Measurements from ENCODE around the gene RPS21. TPM values are rescaled to one million over a fixed set of nuclear protein-coding genes. Genes with fewer than 3 reads are reported as not detected.

The RPS21 gene
- total and polyA plus RNA-seq, 4 donors = 350 to 705 (median 672) TPM

DNA sequence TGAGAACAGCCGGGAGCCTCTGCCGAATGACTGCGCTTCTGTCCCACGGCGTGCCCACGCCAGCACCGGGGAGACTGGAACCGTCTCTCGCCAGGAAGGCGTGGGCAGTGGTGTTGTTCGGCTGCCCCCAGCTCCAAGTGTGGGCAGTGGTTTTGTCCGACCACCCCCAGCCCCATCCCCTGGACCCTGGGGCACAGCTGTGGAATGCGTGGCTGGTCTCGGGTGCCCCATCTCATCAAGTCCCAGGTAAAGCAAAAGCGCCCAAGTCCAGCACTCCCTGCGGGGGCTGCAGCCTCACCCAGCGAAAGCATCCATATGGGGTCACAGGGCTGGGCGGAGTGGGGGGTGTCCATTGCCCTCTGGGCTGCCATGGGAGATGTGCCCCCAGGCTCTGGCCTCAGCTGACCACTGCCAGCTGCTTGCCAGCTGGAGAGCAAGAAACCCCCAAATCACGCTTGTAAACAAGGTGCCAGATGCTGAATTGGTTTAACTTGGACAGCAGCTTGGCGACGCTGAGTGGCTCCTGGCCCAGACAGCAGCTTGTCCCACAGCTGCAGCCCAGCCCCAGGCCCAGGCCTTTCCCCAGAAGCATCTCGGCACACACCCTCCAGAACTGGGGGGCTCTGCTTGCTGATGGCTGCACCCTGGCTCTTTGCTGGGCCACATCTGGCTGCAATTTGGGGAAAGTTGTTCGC lies 15.7 kb downstream of the RPS21 start:
- H3K9me3 ChIP-seq (ENCODE audit: control insufficient read depth, insufficient read depth, low read length) = no peaks in the 10 kb centered on the region
- H3K27me3 ChIP-seq (ENCODE audit: control insufficient read depth, insufficient read depth, low read length) = no peaks in the 10 kb centered on the region
- no peak overlapping the region for H3K27ac ChIP-seq (ENCODE audit: low read depth, low read length)
- 91% methylated on average over 21 of the region's 23 CpGs for WGBS (ENCODE audit: insufficient coverage)
- H3K4me1 ChIP-seq (ENCODE audit: control insufficient read depth, insufficient read depth, low read length) = peaks cover 29% of the 10 kb centered on the region
- DNase-seq (ENCODE audit: low read depth in 4 of 6, low spot score in 6 of 6) = peak in 1 of 6 donors; percentile 4
- peaks cover 75% of the 10 kb centered on the region for H3K36me3 ChIP-seq (ENCODE audit: control insufficient read depth, insufficient read depth, low read length)
- H3K4me3 ChIP-seq (ENCODE audit: low read depth, low read length) = no peak overlapping the region

- H3K4me3 ChIP-seq (ENCODE audit: low read depth, low read length) = no peak overlapping the region
- peaks cover 68% of the 10 kb centered on the region for H3K36me3 ChIP-seq (ENCODE audit: control insufficient read depth, insufficient read depth, low read length)
- WGBS (ENCODE audit: insufficient coverage) = 91% methylated on average over 13 of the region's 13 CpGs
- no peaks in the 10 kb centered on the region for H3K9me3 ChIP-seq (ENCODE audit: control insufficient read depth, insufficient read depth, low read length)
- no peak for DNase-seq (ENCODE audit: low read depth in 4 of 6, low spot score in 6 of 6)
- H3K4me1 ChIP-seq (ENCODE audit: control insufficient read depth, insufficient read depth, low read length) = peaks cover 37% of the 10 kb centered on the region
- no peaks in the 10 kb centered on the region for H3K27me3 ChIP-seq (ENCODE audit: control insufficient read depth, insufficient read depth, low read length)
- no peak overlapping the region for H3K27ac ChIP-seq (ENCODE audit: low read depth, low read length)
These were observed 16.4 kb downstream of the RPS21 start for GRCh38 chr20:62403331-62403730.

DNA sequence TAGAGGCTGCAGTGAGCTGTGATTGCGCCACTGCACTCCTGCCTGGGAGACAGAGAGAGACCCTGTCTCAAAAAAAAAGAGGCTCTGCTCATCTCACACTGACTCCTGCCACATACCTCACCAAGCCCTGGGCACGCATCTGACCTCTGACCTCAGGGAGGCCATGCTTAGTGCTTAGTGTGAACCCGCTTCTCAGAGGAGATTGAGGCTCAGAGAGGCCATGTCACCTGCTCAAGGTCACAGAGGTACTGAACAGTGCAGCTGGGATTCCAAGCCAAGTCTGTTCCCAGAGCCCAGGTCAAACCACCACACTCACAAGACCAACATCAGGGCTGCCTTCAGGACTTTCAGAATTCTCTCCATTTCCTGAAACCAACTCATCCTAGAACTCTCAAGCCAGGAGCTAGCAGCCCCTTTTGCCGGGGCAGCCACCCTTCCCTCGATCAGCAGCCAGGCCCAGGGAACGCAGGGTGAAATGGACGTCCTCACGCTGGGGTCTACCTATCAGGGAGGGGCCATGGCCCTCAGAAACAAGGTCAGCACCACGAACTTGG lies 17.3 kb downstream of the RPS21 start:
- Histone ChIP-seq H3K36me3 (ENCODE audit: control insufficient read depth, insufficient read depth, low read length) (peaks cover 64% of the 10 kb centered on the region), H3K27ac (ENCODE audit: low read depth, low read length) (no peak overlapping the region), H3K4me1 (ENCODE audit: control insufficient read depth, insufficient read depth, low read length) (peaks cover 38% of the 10 kb centered on the region), H3K4me3 (ENCODE audit: low read depth, low read length) (no peak overlapping the region), H3K27me3 (ENCODE audit: control insufficient read depth, insufficient read depth, low read length) (no peaks in the 10 kb centered on the region), H3K9me3 (ENCODE audit: control insufficient read depth, insufficient read depth, low read length) (no peaks in the 10 kb centered on the region)
- 94% methylated on average over 9 of the region's 9 CpGs for WGBS (ENCODE audit: insufficient coverage)
- DNase-seq (ENCODE audit: low read depth in 4 of 6, low spot score in 6 of 6) = no peak

GRCh38 chr20:62404761-62405107 lies 17.8 kb downstream of the RPS21 start:
- no peak overlapping the region for H3K4me3 ChIP-seq (ENCODE audit: low read depth, low read length)
- no peaks in the 10 kb centered on the region for H3K27me3 ChIP-seq (ENCODE audit: control insufficient read depth, insufficient read depth, low read length)
- H3K9me3 ChIP-seq (ENCODE audit: control insufficient read depth, insufficient read depth, low read length) = no peaks in the 10 kb centered on the region
- no peak for DNase-seq (ENCODE audit: low read depth in 4 of 6, low spot score in 6 of 6)
- H3K27ac ChIP-seq (ENCODE audit: low read depth, low read length) = no peak overlapping the region
- WGBS (ENCODE audit: insufficient coverage) = 94% methylated on average over 12 of the region's 12 CpGs
- peaks cover 61% of the 10 kb centered on the region for H3K36me3 ChIP-seq (ENCODE audit: control insufficient read depth, insufficient read depth, low read length)
- peaks cover 41% of the 10 kb centered on the region for H3K4me1 ChIP-seq (ENCODE audit: control insufficient read depth, insufficient read depth, low read length)

- peak in 2 of 6 donors; percentile 47 to 51 for DNase-seq (ENCODE audit: low read depth in 4 of 6, low spot score in 6 of 6)
- Histone ChIP-seq H3K4me1 (ENCODE audit: control insufficient read depth, insufficient read depth, low read length) (peaks cover 47% of the 10 kb centered on the region), H3K9me3 (ENCODE audit: control insufficient read depth, insufficient read depth, low read length) (no peaks in the 10 kb centered on the region), H3K36me3 (ENCODE audit: control insufficient read depth, insufficient read depth, low read length) (peaks cover 56% of the 10 kb centered on the region), H3K27me3 (ENCODE audit: control insufficient read depth, insufficient read depth, low read length) (no peaks in the 10 kb centered on the region), H3K4me3 (ENCODE audit: low read depth, low read length) (no peak overlapping the region), H3K27ac (ENCODE audit: low read depth, low read length) (no peak overlapping the region)
- 66% methylated on average over 23 of the region's 23 CpGs for WGBS (ENCODE audit: insufficient coverage)
These were observed 18.4 kb downstream of the RPS21 start for GRCh38 chr20:62405108-62405980.

- no peak for DNase-seq (ENCODE audit: low read depth in 4 of 6, low spot score in 6 of 6)
- peaks cover 49% of the 10 kb centered on the region for H3K36me3 ChIP-seq (ENCODE audit: control insufficient read depth, insufficient read depth, low read length)
- H3K4me3 ChIP-seq (ENCODE audit: low read depth, low read length) = peak overlapping the region; percentile 39
- H3K27ac ChIP-seq (ENCODE audit: low read depth, low read length) = no peak overlapping the region
- WGBS (ENCODE audit: insufficient coverage) = 67% methylated on average over 8 of the region's 10 CpGs
- H3K9me3 ChIP-seq (ENCODE audit: control insufficient read depth, insufficient read depth, low read length) = no peaks in the 10 kb centered on the region
- H3K4me1 ChIP-seq (ENCODE audit: control insufficient read depth, insufficient read depth, low read length) = peaks cover 52% of the 10 kb centered on the region
- no peaks in the 10 kb centered on the region for H3K27me3 ChIP-seq (ENCODE audit: control insufficient read depth, insufficient read depth, low read length)
These were observed 19.1 kb downstream of the RPS21 start for GRCh38 chr20:62405981-62406513.

GRCh38 chr20:62406635-62407176 lies 19.8 kb downstream of the RPS21 start:
- H3K4me1 ChIP-seq (ENCODE audit: control insufficient read depth, insufficient read depth, low read length) = peaks cover 52% of the 10 kb centered on the region
- peaks cover 42% of the 10 kb centered on the region for H3K36me3 ChIP-seq (ENCODE audit: control insufficient read depth, insufficient read depth, low read length)
- under 1% methylated on average over 42 of the region's 42 CpGs for WGBS (ENCODE audit: insufficient coverage)
- no peaks in the 10 kb centered on the region for H3K9me3 ChIP-seq (ENCODE audit: control insufficient read depth, insufficient read depth, low read length)
- peak overlapping the region; percentile 39 for H3K4me3 ChIP-seq (ENCODE audit: low read depth, low read length)
- no peaks in the 10 kb centered on the region for H3K27me3 ChIP-seq (ENCODE audit: control insufficient read depth, insufficient read depth, low read length)
- H3K27ac ChIP-seq (ENCODE audit: low read depth, low read length) = no peak overlapping the region
- peak in 1 of 6 donors; percentile 21 for DNase-seq (ENCODE audit: low read depth in 4 of 6, low spot score in 6 of 6)

DNA sequence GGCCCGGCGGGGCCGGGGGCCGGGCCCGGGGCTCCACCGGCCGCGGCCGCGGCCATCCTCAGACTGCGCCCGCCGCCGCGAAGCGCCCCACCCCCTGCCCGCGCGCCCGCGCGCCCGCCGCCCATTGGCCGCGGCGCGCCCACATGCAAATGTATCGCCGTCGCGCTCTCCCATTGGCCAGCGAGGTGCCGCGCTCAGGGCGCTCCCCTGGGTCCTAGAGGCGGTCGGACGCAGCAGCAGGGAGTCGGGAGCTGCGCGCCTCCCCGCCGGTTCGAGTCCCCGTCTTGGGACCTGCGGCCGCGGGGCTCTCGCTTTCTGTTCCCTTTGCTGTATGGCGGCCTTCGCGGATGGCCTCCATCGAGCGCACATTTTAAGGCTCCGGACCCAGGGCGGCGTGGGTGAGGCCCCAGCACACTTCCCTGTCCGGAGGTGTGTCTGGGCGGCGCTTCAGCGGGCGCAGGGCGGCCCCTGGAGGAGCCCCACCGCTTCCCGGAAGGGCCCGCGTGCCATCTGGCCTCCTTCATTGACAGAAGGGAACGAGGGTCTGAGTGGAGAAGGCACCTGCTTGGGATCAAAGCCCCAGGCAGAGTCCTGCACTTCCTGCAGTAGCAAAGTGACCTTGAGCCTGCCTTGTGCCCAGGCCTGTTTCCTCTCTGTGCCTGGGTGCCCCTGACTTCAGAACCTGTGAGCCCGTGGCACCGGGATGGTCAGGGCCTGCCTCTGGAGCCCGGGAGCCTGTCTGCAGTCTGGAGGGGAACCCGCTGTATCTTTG lies 20.5 kb downstream of the RPS21 start, which contains the start of gene CABLES2:
CABLES2 (minus strand) TSS at position 65 of the 772 bp plus-strand sequence; CDS start at position 56, 9 bp downstream.
- no peak within 1 kb of the TSS for H3K27ac ChIP-seq (ENCODE audit: low read depth, low read length)
- H3K4me3 ChIP-seq (ENCODE audit: low read depth, low read length) = peak within 1 kb of the TSS; percentile 41
- WGBS (ENCODE audit: insufficient coverage) = 5% methylated on average over 73 of the region's 73 CpGs
- no peaks in the 10 kb centered on the region for H3K27me3 ChIP-seq (ENCODE audit: control insufficient read depth, insufficient read depth, low read length)
- peak in 5 of 6 donors; percentile 81 to 98 (median 88) for DNase-seq (ENCODE audit: low read depth in 4 of 6, low spot score in 6 of 6)
- peaks cover 35% of the 10 kb centered on the region for H3K36me3 ChIP-seq (ENCODE audit: control insufficient read depth, insufficient read depth, low read length)
- H3K4me1 ChIP-seq (ENCODE audit: control insufficient read depth, insufficient read depth, low read length) = peaks cover 52% of the 10 kb centered on the region
- H3K9me3 ChIP-seq (ENCODE audit: control insufficient read depth, insufficient read depth, low read length) = no peaks in the 10 kb centered on the region

DNA sequence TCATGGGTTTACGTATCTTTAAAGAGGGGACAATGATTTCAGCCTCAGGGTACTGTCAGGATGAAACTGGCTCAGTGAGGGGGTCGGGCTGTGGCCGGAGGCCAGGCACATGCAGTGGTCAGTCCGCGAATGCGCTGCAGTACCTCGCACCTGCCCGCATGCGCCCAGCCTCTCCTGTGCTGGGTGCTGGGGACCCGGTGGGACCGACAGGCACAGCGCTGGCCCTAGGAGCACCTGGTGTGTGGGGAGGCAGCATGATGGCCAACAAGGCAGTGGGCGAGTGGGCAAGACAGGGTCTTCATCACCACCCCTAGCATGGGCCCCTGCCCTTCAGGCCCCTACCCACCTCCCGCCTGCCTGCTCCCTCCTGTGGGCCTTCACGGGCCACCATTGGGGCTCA lies 21.2 kb downstream of the RPS21 start:
- WGBS (ENCODE audit: insufficient coverage) = 92% methylated on average over 15 of the region's 15 CpGs
- H3K4me1 ChIP-seq (ENCODE audit: control insufficient read depth, insufficient read depth, low read length) = peaks cover 52% of the 10 kb centered on the region
- H3K27me3 ChIP-seq (ENCODE audit: control insufficient read depth, insufficient read depth, low read length) = no peaks in the 10 kb centered on the region
- H3K36me3 ChIP-seq (ENCODE audit: control insufficient read depth, insufficient read depth, low read length) = peaks cover 29% of the 10 kb centered on the region
- H3K4me3 ChIP-seq (ENCODE audit: low read depth, low read length) = no peak overlapping the region
- DNase-seq (ENCODE audit: low read depth in 4 of 6, low spot score in 6 of 6) = no peak
- no peak overlapping the region for H3K27ac ChIP-seq (ENCODE audit: low read depth, low read length)
- H3K9me3 ChIP-seq (ENCODE audit: control insufficient read depth, insufficient read depth, low read length) = no peaks in the 10 kb centered on the region
